GM10266 (cell line): ENCODE data around the gene SLC6A9.

Source experiments
- DNase-seq: peaks from one replicate; pipeline ENCODE4 v3.0.0; 2012; ENCODE audit errors: extremely low spot score
- TF ChIP-seq, protein P1 (sequence below): IDR thresholded peaks from 2 replicates; pipeline ENCODE4 v1.5.1; 2012; ENCODE audit warnings: mild to moderate bottlenecking, low read depth; ENCODE audit not compliant: control insufficient read depth, insufficient read depth; ENCODE audit errors: missing control alignments

Gene SLC6A9

DNA sequence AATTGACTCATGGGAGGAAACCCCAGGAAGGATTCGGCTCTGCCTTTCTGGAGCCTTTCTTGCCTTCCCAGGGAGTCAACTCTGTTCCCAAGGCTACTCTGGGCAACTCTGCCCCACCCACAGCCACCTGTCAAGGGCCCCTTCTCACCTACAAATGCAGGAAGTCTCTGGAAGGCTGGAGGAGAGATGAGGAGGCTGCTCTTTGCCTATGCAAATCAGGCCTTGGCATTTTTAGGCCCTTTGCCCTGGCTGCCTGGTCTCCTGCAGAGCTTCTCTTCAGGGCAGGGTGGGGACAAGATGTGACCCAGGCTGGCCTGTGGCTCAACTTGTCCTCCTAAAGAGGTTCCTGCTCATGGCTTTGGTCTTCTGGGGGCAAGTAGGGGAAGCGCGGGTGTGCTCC lies 5.4 kb downstream of the SLC6A9 start:
- no peak for DNase-seq
- TF ChIP-seq, protein P1, sequence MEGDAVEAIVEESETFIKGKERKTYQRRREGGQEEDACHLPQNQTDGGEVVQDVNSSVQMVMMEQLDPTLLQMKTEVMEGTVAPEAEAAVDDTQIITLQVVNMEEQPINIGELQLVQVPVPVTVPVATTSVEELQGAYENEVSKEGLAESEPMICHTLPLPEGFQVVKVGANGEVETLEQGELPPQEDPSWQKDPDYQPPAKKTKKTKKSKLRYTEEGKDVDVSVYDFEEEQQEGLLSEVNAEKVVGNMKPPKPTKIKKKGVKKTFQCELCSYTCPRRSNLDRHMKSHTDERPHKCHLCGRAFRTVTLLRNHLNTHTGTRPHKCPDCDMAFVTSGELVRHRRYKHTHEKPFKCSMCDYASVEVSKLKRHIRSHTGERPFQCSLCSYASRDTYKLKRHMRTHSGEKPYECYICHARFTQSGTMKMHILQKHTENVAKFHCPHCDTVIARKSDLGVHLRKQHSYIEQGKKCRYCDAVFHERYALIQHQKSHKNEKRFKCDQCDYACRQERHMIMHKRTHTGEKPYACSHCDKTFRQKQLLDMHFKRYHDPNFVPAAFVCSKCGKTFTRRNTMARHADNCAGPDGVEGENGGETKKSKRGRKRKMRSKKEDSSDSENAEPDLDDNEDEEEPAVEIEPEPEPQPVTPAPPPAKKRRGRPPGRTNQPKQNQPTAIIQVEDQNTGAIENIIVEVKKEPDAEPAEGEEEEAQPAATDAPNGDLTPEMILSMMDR = no peak

DNA sequence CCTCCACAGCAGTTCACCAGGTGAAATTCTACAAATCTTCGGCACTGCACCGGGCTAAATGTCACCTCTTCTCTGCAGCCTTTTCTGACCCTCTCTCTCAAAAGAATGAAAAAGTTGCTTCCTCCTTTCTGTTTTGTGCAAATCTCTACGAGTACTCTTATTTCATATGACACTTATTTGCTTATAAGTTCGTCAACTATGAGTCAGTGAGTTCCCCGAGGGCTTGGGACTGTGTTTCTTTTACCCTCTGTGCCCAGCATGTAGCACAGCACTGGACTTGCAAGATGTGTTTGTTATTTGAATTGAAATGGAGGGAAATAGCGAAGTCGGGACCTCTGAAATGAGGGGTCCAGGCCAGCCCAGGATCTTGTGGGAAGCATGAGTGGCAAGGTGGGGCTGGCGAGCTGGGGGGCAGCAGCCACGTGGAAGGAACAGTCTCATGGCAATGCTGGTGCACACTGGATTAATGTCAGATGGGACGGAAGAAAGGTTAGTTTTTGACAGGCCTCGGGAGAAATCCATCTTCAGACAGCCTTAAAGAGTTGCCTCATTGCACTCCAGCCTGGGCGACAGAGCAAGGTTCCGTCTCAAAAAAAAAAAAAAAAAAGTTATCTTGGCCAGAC lies 6.2 kb downstream of the SLC6A9 start:
- DNase-seq = no peak
- TF ChIP-seq, protein P1 = no peak

DNA sequence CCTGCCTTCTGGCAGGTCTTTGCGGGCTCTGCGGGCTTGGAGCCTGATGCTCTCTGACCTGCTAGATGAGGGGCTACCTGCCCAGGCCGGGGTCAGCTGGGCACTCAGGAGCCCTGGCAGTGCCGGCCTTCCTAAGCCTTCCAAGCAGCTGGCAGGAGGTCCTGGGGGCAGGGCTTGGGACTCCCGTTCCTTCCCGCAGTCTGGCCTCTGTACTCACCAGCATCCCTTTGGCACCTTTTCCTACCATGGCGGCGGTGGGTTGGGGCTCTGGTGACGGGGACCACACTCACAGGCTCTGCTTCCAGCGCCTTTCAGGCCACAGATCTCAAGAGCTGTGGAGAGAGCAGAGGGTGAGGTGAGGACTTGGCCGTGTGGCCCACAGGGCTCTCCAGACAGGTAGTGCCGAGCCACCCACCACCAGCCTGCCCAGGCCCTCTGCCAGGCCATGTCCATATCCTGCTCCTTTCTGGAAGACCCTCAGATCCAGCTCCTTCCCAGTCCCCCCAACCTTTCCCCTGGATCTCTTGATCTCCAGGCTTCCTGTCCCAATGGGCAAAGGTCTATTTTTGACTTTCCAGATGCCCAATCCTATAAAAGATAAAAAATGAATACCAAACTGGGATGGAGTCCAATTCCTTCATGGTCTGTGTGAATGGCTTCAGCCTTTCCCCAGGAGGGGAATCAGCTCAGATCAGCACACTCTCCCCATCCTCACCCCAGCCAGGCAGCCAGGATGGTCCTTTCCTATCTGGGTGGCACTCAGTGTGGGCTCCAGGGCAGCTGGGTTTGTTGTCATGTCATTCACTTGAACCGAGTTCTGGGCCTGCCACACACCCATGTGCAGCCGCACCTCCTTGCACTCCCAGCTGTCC lies 7.0 kb downstream of the SLC6A9 start:
- TF ChIP-seq, protein P1 = no peak
- no peak for DNase-seq

DNA sequence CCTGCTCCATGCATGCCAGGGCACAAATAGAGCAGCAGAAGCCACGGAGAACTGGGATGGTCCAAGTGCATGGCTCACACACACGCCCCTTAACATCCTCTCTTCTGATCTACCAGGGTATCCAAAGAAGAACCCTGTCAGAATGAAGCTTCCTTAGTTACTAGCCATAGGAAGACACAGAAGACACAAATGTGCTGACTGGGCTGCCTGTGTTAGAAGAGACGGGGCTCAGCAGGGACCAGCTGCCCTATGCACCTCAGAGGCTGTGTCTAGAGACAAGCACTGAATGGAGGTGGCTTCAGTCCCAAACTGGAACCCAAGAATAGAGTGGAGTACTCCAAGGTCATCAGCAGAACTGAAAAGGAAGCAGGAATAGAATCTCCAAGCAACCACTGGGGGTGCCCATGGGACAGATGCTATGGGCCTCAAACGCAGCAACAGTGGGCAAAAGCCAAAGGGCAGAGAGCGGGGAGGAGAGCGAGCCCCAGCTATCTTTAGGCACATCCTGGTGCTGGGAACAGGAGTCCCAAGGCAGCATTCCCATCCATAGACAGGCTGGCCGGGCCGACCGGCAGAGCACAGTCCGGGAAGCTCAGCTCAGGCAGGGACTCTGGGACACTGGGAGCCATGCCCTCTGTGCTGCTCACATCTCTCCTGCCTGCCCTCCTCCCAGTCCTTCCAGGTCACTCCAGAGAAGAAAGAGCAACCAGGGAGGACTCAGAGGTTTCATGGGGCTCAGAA lies 9.5 kb downstream of the SLC6A9 start:
- TF ChIP-seq, protein P1 = no peak
- DNase-seq = no peak

DNA sequence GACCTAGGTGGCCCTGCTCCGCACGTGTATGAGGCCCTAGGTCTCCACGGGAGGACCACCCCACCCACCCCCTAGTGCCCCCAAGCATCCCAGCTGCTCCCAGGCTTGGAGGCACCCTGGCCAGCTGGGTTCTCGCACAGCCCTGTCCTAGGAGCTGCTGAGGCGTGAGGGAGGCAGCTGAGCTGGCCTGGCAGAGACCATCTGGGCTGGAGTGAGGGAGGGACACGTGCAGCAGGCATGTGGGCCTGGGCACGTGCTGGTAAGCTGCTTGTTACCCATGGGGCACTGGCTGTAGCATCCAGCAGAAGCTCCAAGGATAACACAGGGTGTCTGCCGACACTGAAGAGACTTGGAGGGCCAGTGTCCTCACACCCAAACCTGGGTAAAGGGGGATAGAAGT lies 10.1 kb downstream of the SLC6A9 start:
- no peak for DNase-seq
- TF ChIP-seq, protein P1 = no peak

DNA sequence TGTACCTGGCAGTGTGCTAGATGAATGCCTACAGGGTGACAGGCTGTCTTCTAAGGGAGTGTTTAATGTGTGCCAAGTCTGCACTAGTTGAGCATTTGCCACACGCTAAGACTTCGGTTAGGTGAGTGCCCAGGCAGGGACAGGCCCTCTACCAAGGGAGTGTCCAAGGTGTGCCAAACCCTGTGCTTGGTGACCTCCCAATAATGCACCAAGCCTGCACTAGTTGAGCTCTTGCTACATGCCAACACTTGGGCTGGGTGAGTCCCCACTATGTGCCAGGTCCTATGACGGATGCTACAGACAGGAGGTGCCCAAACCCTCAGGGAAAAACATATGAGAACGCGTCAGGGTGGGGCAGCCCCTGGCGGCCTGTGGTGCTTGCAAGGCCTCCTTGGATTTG lies 10.8 kb downstream of the SLC6A9 start:
- TF ChIP-seq, protein P1 = no peak
- no peak for DNase-seq
